Measurements from ENCODE around the gene CD200. TPM values are rescaled to one million over a fixed set of nuclear protein-coding genes. Genes with fewer than 3 reads are reported as not detected.

Gene CD200
- total and polyA plus RNA-seq, 9 of the 15 experiments (the other 6 are each of a cell fraction or from before 2014, with no cell fraction given), result 0.13 TPM; not detected in 8

GRCh38 chr3:112319516-112320276 is 13.3 kb upstream of the CD200 start (continued):
- TF ChIP-seq, protein P1, sequence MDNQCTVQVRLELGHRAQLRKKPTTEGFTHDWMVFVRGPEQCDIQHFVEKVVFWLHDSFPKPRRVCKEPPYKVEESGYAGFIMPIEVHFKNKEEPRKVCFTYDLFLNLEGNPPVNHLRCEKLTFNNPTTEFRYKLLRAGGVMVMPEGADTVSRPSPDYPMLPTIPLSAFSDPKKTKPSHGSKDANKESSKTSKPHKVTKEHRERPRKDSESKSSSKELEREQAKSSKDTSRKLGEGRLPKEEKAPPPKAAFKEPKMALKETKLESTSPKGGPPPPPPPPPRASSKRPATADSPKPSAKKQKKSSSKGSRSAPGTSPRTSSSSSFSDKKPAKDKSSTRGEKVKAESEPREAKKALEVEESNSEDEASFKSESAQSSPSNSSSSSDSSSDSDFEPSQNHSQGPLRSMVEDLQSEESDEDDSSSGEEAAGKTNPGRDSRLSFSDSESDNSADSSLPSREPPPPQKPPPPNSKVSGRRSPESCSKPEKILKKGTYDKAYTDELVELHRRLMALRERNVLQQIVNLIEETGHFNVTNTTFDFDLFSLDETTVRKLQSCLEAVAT (IDR thresholded peaks at IDR 0.05), result no peak
- no peak for TF ChIP-seq MCM5 (IDR thresholded peaks at IDR 0.05; ENCODE audit: low read depth)
- TF ChIP-seq EHMT2 (IDR thresholded peaks at IDR 0.05), result no peak
- TF ChIP-seq ZBTB8A (IDR thresholded peaks at IDR 0.05; ENCODE audit: partially characterized antibody), result no peak
- TF ChIP-seq ZNF398 (CRISPR knock-in tag; IDR thresholded peaks at IDR 0.05), result no peak
- TF ChIP-seq CHD1 (IDR thresholded peaks at IDR 0.05; ENCODE audit: low read length), result no peak
- TF ChIP-seq SREBF1 (IDR thresholded peaks at IDR 0.05; ENCODE audit: borderline replicate concordance, low read depth, low read length), result no peak
- no peak for TF ChIP-seq FUS (optimal IDR thresholded peaks at IDR 0.05; ENCODE audit: low read depth, low read length)

Data from K562 (cell line).